ENCODE data around the gene ZDHHC1.
A peak's percentile ranks its signal among the peaks of the same experiment; 100 is the strongest.
"Not testable (repeated sequence)": the region's sequence is repeated elsewhere in the genome, so short reads cannot be mapped to it uniquely, and the experiment has no call there.

Gene ZDHHC1

DNA sequence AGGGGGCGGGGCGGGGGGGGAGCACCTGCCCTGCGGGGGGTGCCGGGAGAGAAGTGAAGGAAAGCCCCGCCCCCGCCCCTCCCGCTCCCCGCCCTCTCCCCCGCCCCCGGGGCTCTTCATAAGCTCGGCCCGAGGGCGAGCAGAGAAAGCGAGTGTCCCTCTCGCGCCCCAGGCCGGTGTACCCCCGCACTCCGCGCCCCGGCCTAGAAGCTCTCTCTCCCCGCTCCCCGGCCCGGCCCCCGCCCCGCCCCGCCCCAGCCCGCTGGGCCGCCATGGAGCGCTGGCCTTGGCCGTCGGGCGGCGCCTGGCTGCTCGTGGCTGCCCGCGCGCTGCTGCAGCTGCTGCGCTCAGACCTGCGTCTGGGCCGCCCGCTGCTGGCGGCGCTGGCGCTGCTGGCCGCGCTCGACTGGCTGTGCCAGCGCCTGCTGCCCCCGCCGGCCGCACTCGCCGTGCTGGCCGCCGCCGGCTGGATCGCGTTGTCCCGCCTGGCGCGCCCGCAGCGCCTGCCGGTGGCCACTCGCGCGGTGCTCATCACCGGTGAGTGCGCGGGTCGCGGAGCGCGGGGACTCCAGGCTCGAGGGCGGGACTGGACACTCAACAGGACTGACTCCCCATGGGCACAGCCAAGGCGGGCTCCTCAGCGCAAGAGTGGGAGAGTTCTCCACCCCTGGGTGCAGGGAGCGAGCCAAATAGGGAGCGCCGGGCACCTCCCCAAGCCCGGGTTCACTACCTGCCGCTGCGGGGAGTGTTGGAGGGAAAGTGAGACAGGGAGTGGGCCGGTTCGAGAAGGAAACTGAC, 14.9 kb upstream of the ZDHHC1 start, which contains the start of gene HSD11B2:
Gene HSD11B2, plus strand, starts transcription at position 145 of the 798 bp plus-strand sequence. Its CDS starts 128 bp downstream, at position 273.
- peak; percentile 12 for DNase-seq (ENCODE audit: low read depth)

DNA sequence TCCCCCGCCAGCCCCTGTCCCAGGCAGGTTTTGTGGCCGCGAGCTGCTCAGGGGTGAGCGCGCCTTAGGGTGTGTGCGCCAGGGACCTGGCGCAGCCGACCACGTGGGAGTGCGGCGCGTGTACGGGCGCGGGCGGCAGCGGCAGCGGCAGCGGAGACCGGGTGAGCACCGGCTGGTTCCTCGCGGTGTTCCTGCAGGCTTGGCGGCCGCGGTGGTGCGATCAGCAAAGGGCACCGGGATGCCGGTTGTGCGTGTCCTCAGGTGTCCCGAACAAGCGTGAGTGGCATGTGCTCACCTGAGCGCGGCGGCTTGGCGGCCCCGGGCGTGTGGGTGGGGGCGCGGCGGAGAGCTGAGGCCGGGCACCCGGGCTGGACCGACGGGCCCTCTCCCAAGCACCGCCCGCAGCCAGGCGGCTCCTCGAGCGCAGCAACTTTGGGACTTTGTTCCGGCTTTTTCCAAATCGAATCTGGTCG, 14.3 kb upstream of the ZDHHC1 start:
- DNase-seq (ENCODE audit: low read depth): no peak

DNA sequence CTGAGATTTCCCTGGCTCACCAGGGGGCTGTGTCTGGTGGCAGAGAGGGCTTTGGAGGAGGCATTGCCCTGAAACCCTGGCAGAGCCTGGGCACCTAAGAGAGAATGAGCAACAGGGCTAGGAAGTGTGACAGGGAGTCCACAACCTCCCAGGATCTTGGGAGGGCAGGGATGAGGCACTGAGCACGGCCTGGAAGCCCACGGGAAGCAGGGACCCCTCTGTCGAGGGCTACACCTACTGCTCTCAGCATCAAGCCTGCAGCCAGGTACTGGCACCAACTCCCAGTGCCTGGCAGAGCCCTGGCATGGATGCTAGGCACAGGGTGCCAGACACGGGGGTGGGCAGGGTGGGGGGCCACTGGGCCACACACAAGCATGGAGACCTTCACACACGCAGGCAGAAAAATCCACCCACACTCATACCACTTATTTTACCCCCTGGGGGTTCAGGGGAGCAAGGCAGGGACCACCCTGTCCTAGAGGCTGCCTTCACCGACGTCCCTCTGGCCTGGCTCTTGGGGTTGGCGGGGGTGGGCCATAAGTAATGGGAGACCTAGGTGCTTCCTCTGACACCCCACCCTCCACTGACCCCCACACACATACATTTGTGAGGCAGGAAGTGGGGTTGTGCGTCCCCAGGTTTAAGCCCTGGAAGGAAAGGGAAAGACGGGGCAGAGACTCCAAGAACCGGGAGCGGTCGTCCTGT, 13.7 kb upstream of the ZDHHC1 start:
- no peak for DNase-seq (ENCODE audit: low read depth)

DNA sequence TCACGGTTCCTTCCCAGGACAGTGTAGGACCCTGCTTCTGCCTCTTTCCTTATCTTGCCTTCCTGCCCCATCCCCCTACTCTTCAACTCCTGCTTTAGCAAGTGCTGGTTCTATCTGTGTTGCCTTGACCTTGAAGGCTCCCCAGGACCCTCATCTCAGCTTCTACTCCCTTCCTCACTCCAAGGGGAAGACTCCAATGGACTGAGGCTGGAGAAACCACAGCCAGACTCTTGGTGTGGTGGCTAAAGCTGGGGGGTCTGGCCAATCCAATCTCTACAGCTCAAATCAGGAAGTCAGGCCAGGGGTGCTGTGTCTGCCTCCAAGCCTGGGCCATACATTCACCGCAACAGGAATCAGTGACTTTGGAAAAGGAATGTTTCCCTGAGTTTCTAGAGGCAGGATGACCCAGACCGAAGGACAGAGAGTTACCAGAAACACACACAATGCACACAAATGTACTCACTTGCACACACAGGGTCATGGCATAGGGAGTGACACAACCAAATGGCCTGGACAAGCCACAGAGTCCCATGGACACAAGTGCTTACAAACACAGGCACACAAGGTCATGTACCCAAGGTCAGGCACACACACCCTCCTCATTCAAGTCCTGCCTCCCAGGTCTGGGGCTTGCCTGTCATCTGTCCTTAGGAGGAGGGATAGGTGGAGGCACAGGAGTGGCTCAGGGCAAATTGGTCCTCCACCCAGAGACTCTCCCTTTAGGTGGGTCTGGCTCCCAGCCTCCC, 12.9 kb upstream of the ZDHHC1 start:
- no peak for DNase-seq (ENCODE audit: low read depth)

DNA sequence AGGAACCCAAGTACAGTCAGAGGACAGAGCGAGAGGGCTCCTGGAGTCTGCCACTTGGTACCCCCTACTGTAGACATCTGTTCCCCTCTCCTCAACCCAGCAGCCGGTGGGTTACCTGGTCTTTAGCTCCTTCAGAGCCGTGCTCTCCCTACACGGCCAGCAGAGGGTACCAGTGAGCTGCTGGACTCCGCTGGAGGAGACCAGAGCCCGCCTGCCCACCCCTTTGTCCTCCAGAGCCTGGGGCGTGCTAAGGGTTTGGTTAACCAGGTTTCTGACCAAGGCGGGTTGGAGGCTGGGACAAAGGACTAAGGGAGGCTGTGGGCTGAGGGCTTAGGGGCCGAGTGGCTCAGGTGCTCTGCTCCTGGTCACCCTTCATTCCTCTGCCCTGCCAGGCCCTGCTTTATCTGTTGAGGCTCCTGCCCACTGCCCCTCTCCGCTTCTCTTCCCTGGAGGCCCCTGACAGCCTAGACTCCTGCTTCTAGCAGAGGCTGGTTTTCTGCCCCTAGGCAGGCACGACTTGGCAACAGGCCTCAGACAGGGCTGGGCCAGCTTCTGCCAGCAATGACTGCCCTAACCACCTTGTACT, 12.0 kb upstream of the ZDHHC1 start:
- peak; percentile 33 for DNase-seq (ENCODE audit: low read depth)

DNA sequence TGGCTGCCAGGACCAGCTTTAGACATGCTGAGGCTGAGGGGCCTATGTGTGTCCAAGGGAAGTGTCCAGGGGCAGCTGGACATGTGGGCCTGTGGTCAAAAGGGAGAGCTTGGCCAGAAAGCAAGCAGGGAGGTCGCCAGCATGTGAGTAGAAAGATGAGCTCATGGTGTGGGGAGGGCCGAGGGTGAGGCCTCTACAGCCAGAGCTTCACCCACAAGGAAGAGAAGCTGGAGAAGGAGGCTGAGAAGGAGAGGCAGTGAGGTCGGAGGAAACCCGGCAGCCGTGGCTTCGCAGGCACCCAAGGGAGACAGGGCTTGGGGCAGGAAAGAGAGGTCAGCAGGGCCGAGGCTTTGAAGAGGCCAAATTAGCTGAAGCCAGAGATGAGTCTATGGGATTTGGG, 10.7 kb upstream of the ZDHHC1 start:
- no peak for DNase-seq (ENCODE audit: low read depth)

DNA sequence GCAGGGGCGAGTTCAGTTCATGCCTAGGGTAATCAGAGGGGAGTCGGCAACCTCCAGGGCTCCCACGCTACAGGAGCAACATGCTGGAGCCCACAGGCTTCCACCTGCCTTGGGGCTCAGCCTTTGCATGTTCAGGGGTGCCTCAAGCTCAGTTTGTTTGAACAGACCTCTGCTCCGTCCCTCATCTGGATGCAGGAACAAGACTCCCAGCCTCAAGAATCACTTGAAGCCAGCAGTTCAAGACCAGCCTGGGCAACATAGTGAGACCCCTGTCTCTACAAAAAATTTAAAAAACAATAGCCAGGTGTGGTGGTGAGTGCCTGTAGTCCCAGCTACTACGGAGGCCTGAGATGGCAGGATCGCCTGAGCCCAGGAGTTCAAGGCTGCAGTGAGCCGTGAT, 9.7 kb upstream of the ZDHHC1 start:
- no peak for DNase-seq (ENCODE audit: low read depth)

DNA sequence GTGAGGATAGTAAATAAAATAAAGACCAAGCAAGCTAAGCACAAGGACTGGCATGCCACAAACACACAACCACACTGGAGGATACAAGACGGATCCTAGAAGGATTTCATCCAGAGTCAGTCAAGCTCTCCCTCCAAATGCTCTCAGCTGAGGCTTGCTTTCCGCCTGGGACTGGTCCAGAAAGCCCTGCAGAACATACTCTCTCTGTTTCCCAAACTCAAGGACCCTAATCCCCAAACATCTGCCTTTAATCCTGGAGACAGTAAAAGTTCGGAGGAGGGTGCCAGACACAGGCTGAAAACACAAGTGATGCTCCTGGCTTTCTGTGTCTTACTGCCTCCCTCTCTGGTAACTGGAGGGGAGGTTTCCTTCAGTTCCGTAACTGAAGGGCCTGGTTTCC, 9.3 kb upstream of the ZDHHC1 start:
- no peak for DNase-seq (ENCODE audit: low read depth)

DNA sequence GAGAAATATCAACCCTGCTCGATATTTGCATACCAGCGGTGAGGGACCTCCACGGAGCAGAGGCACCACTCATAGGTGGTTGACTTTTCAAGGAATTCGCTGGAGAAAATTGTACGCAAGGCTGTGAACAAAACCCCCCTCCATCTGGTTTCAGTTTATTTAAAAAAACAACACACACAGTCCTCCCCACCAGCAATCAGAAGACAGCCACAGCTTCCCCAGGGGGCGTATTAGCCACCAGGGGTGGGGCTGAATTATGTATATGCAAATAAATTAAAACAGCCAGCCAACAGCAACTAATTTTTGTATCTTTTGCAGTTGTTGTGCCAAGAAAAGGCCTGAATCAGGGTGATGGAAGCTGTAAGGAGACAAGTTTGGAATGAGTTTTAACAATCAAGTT, 8.8 kb upstream of the ZDHHC1 start:
- DNase-seq (ENCODE audit: low read depth): no peak

DNA sequence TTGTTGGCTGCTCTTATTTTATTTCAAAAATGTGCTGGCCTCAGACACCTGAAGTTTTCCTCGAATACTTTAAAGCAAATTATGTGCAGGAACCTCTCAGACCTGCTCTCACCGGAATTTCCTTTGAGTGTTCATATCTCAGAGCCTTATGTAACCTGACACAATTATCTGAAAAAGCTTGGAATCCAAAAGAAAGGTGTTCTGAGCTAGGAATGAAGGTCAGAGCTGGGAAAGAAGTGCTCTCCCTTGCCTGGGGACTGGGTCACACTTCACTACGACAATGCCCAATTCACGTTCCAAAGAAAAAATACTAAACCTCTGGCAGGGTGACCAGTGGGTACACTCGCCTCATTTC, 8.0 kb upstream of the ZDHHC1 start:
- DNase-seq (ENCODE audit: low read depth): no peak

DNA sequence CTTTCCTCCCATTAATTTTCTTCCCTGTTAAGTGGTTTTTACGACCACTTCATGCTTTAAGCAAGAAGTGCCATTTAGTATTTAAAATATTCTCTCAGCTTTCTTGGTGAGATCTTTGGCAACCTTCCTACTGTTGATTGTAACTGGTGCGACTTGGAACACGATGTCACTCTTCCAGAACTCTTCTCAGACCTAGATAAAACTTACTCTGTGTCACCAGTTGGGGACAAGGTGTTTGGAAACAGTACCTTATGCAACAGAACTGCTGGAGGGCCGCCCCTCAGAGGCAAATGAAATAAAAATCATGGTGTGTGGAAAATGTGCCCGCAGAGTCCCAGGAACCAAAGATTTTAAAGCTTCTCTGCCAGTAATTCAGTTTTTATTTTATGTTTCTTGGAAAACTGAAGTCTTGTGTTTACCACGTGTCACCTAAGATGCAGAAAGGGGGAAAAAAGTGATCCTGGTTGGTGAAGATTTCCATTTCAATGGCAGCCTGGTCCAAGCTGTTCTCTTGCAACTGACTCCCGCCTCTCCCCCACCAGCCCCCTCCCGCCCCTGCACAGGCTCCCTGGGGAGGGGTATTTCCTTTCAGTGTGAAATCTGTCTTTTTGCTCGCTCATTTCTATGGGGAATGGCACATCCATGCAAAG, 7.5 kb upstream of the ZDHHC1 start:
- DNase-seq (ENCODE audit: low read depth): no peak

DNA sequence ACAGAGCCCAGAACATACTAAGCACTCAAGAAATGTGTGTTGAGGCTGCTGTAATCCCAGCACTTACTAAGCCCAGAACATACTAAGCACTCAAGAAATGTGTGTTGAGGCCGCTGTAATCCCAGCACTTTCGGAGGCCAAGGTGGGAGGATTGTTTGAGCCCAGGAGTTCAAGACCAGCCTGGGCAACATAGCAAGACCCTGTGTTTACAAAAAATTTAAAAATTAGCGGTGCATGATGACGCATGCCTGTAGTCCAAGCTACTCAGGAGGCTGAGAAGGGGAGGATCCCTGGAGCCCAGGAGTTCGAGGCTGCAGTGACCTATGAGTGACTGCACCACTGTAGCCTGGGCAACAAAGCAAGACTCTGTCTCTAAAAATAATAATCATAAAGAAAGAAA, 6.7 kb upstream of the ZDHHC1 start:
- no peak for DNase-seq (ENCODE audit: low read depth)

DNA sequence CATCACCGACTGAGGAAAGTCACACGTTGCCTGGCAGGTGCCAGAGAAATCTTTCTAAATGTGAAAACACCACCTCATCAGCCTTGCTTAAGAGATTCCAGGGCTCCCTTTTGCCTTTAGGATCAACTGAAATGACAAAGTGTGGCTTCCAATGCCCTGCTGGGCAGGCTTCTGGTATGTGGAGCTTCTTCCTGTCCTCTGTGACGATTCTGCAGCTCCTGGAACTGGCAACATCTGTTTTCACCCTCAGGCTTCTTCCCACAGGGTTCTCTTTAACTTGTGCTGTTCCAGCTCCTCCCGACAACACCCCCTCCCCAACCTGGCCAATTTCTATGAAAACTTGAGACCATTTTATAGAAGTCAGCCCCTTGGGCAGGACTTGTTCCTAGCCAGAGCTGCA, 4.8 kb upstream of the ZDHHC1 start:
- DNase-seq (ENCODE audit: low read depth): no peak

DNA sequence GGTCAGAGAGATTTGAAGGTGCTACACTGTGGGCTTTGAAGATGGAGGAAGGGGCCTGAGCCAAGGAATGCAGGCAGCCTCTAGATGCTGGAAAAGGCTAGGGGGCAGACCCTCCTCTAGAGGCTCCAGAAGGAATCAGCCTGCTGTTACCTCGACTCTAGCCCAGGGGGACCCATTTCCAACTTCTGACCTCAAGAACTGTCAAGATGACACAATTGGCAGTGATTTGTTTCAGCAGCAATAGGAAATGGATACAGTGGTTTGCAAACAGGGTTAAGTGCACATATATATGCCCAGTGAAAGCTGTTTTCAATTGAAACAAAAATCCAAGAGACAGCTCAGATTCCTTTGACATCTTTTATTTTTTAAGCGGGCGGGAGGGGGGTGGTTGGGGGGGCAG, 3.7 kb upstream of the ZDHHC1 start:
- DNase-seq (ENCODE audit: low read depth): no peak

DNA sequence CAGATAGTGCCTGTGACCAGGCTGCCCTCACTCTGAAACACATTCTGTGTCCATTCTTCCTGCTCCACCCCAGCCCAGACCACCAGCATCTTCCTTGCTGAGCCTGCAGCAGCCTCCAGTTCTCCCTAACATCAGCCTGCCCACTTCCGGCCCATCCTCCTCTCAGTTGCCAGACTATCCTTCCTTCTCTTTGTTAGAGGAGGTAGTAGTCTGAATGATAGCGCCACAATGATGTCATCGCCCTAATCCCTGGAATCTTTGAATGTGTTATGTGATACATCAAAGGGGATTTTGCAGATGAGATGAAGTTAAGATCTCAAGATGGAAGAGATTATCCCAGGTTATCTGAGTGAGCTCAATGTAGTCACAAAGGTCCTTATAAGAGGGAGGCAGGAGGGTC, 3.2 kb upstream of the ZDHHC1 start:
- DNase-seq (ENCODE audit: low read depth): no peak

DNA sequence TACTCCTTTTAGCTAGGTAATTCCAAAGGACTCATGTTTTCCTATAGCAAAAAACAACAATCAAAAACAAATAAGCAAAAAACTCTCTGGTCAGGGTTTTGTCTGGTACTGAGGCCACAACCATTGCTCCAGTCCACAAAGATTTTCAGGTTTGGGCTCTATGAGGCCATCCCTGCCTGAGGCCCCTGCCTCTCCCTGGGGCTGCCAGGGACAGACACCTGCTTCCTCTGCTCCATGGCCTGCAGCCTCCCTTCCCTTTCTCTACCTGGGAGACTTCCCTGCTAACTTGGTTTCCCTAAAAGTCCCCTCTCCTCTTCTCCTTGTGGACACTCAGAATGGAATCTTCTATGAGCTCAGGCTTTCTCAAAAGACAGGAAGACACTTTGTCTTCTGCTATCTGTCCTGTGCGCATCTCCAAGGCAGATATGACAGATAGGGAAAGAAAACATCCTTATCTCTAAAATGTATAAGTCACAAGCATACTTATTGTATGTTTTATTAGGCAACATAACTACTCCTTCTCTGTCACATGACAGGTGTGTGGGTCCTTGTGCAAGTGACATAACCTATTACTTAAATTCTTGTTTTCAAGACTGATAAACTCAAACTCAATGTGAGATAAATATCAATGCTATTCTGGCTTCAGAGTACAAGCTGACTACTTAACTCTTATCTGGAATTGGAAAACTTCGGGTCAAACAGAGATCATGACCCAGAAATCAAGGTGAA, 1.2 kb upstream of the ZDHHC1 start:
- DNase-seq (ENCODE audit: low read depth): no peak

DNA sequence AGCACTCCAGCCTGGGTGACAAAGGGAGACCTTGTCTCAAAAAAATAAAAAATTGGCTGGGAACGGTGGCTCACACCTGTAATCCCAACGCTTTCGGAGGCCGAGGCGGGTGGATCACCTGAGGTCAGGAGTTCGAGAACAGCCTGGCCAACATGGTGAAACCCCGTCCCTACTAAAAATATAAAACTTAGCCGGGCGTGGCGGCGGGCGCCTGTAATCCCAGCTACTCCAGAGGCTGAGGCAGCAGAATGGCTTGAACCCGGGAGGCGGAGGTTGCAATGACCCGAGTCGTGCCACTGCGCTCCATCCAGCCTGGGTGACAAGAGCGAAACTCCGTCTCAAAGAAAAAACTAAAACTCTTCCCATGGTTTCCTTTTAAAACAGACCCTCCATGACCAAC, 856 bp downstream of the ZDHHC1 start:
- not testable (repeated sequence) for DNase-seq (ENCODE audit: low read depth)

DNA sequence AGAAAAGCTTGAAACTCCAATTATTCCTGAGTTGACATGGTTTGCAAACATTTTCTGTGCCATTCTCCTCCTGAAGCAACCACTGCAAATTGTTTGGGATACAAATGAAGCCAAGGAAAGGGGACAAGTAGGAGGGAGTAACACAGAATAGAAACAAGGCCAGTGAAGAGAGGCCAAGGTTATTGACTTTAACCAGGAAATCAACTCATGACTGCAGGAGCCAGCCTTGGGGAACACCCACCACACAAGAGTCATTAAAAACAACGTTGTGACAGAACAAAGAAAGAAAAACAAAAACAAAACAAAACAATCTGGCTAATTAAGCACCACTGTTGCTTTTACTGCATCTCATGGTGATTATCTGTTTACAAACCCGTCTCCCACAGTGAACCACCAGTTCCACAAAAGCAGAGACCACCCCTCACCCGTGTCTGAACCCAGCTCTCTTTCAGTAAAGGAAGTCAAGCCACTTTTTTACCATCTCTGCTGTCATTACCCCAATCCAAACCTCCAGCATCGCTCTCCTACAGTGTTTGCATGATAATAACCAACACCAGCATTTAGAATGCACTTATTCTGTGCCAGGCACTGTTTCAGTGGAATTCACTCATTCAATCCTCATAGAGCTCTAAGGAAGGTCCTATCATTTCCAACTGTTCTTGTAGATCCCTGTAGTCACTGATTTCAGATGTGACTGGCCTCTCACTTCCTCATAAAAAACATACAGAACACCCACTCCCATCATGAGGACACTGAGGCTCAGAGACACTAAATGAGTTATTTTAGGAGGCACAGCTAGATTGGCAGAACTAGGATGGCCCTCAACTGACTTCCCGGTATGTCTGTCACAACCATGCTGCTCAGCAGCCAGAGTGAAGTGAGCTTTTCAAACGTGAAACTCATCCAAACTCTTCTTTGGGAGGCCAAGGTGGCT, 2.0 kb downstream of the ZDHHC1 start:
- no peak for DNase-seq (ENCODE audit: low read depth)

DNA sequence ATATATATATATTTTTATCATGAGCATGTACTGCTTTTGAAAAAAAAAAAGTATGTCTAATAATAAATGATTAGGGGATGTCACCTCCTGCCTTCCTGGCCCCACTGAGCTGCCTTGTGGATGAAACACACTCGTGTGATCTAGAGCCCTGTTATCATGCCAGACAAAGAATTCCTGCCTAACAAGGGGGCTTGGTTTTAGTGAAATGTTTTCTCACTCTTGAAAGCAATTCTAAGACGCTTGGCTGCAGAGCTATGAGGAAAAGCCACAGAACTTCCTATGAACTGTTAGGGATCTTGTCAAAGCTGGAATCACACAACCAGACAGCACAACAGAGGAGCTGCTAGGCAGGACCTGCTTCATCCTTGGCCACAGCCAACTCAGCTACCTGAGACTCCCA, 4.0 kb downstream of the ZDHHC1 start:
- DNase-seq (ENCODE audit: low read depth): no peak

DNA sequence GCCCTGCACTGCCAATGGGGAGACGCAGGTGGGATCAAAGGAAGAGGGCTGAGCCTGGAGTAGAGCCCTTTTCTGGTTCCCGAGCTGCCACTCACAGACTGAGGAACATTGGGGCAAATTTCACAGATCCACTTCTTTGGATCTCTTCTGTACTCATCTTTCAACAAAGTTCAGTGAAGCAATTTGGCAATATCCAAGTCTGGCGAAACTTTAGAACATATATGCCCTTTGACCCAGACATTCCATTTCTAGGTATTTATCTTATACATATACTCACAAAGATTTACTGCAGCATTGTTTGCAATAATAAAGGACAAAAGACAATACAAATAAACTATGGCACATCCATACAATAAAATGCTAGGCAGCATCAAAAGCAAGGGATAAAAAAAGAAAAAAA, 4.9 kb downstream of the ZDHHC1 start:
- DNase-seq (ENCODE audit: low read depth): no peak

Measured in activated T-helper 9 cell treated with anti-CD3 and anti-CD28 coated beads, Interleukin-2, amount 50 U/mL, for 16 hours (primary cell).